WTC11 (cell line): Measurements from ENCODE around the gene EEFSEC. TPM values are rescaled to one million over a fixed set of nuclear protein-coding genes. Genes with fewer than 3 reads are reported as not detected.
A peak's percentile ranks its signal among the peaks of the same experiment; 100 is the strongest.

Experiments
- ATAC-seq: fragments of 200-7000 bp; cut with Tn5 transposase; 2 replicates; pipeline ENCODE4 v1.10.0; 2021; ENCODE audit warnings: mild to moderate bottlenecking, moderate library complexity
- CTCF ChIA-PET: fragments of 300-600 bp; sonication (Branson Sonifier 250); formaldehyde crosslinking; loops from one replicate; lab custom pipeline; 2021; ENCODE audit warnings: antibody characterized with exemption; lab: Charles Lee
- POLR2A ChIA-PET: fragments of 350-600 bp; sonication (Branson Sonifier 250); formaldehyde crosslinking; loops from one replicate; lab custom pipeline; 2021; ENCODE audit warnings: antibody characterized with exemption; lab: Charles Lee
- DNase-seq: peaks from one replicate; pipeline ENCODE4 v3.0.0; 2021; ENCODE audit warnings: low spot score
- H3K27ac Mint-ChIP-seq: 2 replicates; pipeline ENCODE4 v1.8.0; 2021; ENCODE audit warnings: mixed read lengths
- H3K27me3 Mint-ChIP-seq: 2 replicates; pipeline ENCODE4 v1.8.0; 2021; ENCODE audit warnings: low read depth, mild to moderate bottlenecking, moderate library complexity, mixed read lengths
- H3K36me3 Mint-ChIP-seq: 2 replicates; pipeline ENCODE4 v1.8.0; 2021; ENCODE audit warnings: mixed read lengths
- H3K4me1 Mint-ChIP-seq: 2 replicates; pipeline ENCODE4 v1.8.0; 2022; ENCODE audit warnings: mixed read lengths
- H3K4me3 Mint-ChIP-seq: 2 replicates; pipeline ENCODE4 v1.8.0; 2021; ENCODE audit warnings: mild to moderate bottlenecking, moderate library complexity, mixed read lengths
- H3K9me3 Mint-ChIP-seq: 2 replicates; pipeline ENCODE4 v1.8.0; 2021; ENCODE audit warnings: mixed read lengths
- CBFB ChIP-seq: sonication (generic); formaldehyde crosslinking; IDR thresholded peaks from 2 replicates; pipeline ENCODE4 v1.8.1; 2022; ENCODE audit warnings: mild to moderate bottlenecking, low read depth, missing genetic modification reagents
- CREM ChIP-seq: sonication (generic); formaldehyde crosslinking; IDR thresholded peaks from 2 replicates; pipeline ENCODE4 v1.8.1; 2022; ENCODE audit warnings: mild to moderate bottlenecking, missing genetic modification reagents, moderate library complexity
- E2F5 ChIP-seq: sonication (generic); formaldehyde crosslinking; IDR thresholded peaks from 2 replicates; pipeline ENCODE4 v1.8.1; 2022; ENCODE audit warnings: mild to moderate bottlenecking, moderate library complexity, missing genetic modification reagents
- EMX1 ChIP-seq: fragments of 250-450 bp; sonication (Bioruptor Pico); IDR thresholded peaks from 2 replicates; pipeline ENCODE4 v1.8.0; 2021; ENCODE audit warnings: mild to moderate bottlenecking
- IRF1 ChIP-seq: sonication (generic); formaldehyde crosslinking; IDR thresholded peaks from 2 replicates; pipeline ENCODE4 v1.8.0; 2023; ENCODE audit warnings: missing genetic modification reagents
- IRF2 ChIP-seq: sonication (generic); formaldehyde crosslinking; IDR thresholded peaks from 2 replicates; pipeline ENCODE4 v1.8.0; 2022; ENCODE audit warnings: low read depth, missing genetic modification reagents, borderline replicate concordance
- JAZF1 ChIP-seq: fragments of 250-450 bp; sonication (Bioruptor Pico); IDR thresholded peaks from 2 replicates; pipeline ENCODE4 v1.9.0; 2021; ENCODE audit warnings: moderate library complexity, mild to moderate bottlenecking, inconsistent platforms
- JUN ChIP-seq: sonication (generic); formaldehyde crosslinking; IDR thresholded peaks from 2 replicates; pipeline ENCODE4 v1.8.0; 2023; ENCODE audit warnings: mild to moderate bottlenecking, missing genetic modification reagents
- KAT7 ChIP-seq: sonication (generic); formaldehyde crosslinking; IDR thresholded peaks from 2 replicates; pipeline ENCODE4 v1.8.1; 2023; ENCODE audit warnings: missing genetic modification reagents, mild to moderate bottlenecking, borderline replicate concordance
- NR1H2 ChIP-seq: sonication (generic); formaldehyde crosslinking; IDR thresholded peaks from 2 replicates; pipeline ENCODE4 v1.9.0; 2021; ENCODE audit warnings: mild to moderate bottlenecking, moderate library complexity, missing genetic modification reagents
- OVOL2 ChIP-seq: fragments of 250-450 bp; sonication (Bioruptor Pico); IDR thresholded peaks from 2 replicates; pipeline ENCODE4 v1.9.0; 2021; ENCODE audit warnings: mild to moderate bottlenecking, borderline replicate concordance
- PREB ChIP-seq: sonication (generic); formaldehyde crosslinking; IDR thresholded peaks from 2 replicates; pipeline ENCODE4 v1.8.1; 2022; ENCODE audit warnings: mild to moderate bottlenecking, missing genetic modification reagents, moderate library complexity, borderline replicate concordance
- PRRX2 ChIP-seq: fragments of 250-450 bp; sonication (Bioruptor Pico); IDR thresholded peaks from 2 replicates; pipeline ENCODE4 v1.8.0; 2021; ENCODE audit warnings: mild to moderate bottlenecking
- SMAD3 ChIP-seq: sonication (generic); formaldehyde crosslinking; IDR thresholded peaks from 2 replicates; pipeline ENCODE4 v1.8.0; 2022; ENCODE audit warnings: missing genetic modification reagents, mild to moderate bottlenecking, borderline replicate concordance
- TP53 ChIP-seq: sonication (generic); formaldehyde crosslinking; IDR thresholded peaks from 2 replicates; pipeline ENCODE4 v1.8.1; 2023; ENCODE audit warnings: mild to moderate bottlenecking, missing genetic modification reagents
- ZNF138 ChIP-seq: sonication (generic); formaldehyde crosslinking; conservative IDR thresholded peaks from 2 replicates; pipeline ENCODE4 v1.8.1; 2022; ENCODE audit warnings: mild to moderate bottlenecking, moderate library complexity, missing genetic modification reagents
- ZNF219 ChIP-seq: sonication (generic); formaldehyde crosslinking; IDR thresholded peaks from 2 replicates; pipeline ENCODE4 v1.8.0; 2023; ENCODE audit warnings: missing genetic modification reagents, mild to moderate bottlenecking, borderline replicate concordance
- ZNF232 ChIP-seq: sonication (generic); formaldehyde crosslinking; IDR thresholded peaks from 2 replicates; pipeline ENCODE4 v1.8.0; 2022; ENCODE audit warnings: mild to moderate bottlenecking, missing genetic modification reagents
- ZNF317 ChIP-seq: sonication (generic); formaldehyde crosslinking; IDR thresholded peaks from 2 replicates; pipeline ENCODE4 v1.8.1; 2023; ENCODE audit warnings: low read depth, mild to moderate bottlenecking, moderate library complexity, missing genetic modification reagents, borderline replicate concordance
- ZNF423 ChIP-seq: fragments of 250-450 bp; sonication (Bioruptor Pico); IDR thresholded peaks from 2 replicates; pipeline ENCODE4 v2.1.2; 2022; ENCODE audit warnings: mild to moderate bottlenecking, moderate library complexity
- ZNF425 ChIP-seq: fragments of 250-450 bp; sonication (Bioruptor Pico); conservative IDR thresholded peaks from 2 replicates; pipeline ENCODE4 v1.9.0; 2021; ENCODE audit warnings: mild to moderate bottlenecking
- total RNA-seq: library from RNA; stranded (reverse); gene quantifications from 3 replicates; pipeline ENCODE4 v1.2.3, GENCODE V29; 2021

The EEFSEC gene
- total RNA-seq, 1 experiment from 2014 or later = 13.7 TPM

- no peaks in the 10 kb centered on the region for H3K36me3 Mint-ChIP-seq
- H3K4me3 Mint-ChIP-seq = no peak overlapping the region
- H3K27me3 Mint-ChIP-seq = no peaks in the 10 kb centered on the region
- H3K9me3 Mint-ChIP-seq = no peaks in the 10 kb centered on the region
- DNase-seq (no peak), ATAC-seq (no peak; the same call in 1 of the 2 replicates)
- H3K27ac Mint-ChIP-seq = peak overlapping the region; percentile 76; the same call in 1 of the 2 replicates
- TF ChIP-seq CREM (CRISPR knock-in tag) (no peak), IRF2 (no peak), KAT7 (CRISPR knock-in tag) (no peak), ZNF317 (CRISPR knock-in tag) (no peak), TP53 (CRISPR knock-in tag) (no peak), PREB (CRISPR knock-in tag) (no peak), ZNF232 (CRISPR knock-in tag) (no peak), ZNF425 (CRISPR knock-in tag) (no peak), E2F5 (no peak)
- POLR2A ChIA-PET = no interaction called here
- CTCF ChIA-PET = interaction anchor here (0.6 to 1.0 kb wide), 3 partner anchors 9 to 144 kb away, joined by 3 read pairs; no protein-coding TSS in a partner anchor
- peaks cover 11% of the 10 kb centered on the region for H3K4me1 Mint-ChIP-seq
Observed at GRCh38 chr3:128369881-128370642, 216.8 kb downstream of the EEFSEC start.

GRCh38 chr3:128372281-128372680, 219.0 kb downstream of the EEFSEC start:
- CTCF ChIA-PET = interaction anchor here (0.8 kb wide), 1 partner anchor 51 kb away, joined by 3 read pairs; no protein-coding TSS in a partner anchor

GRCh38 chr3:128372707-128373533, 219.6 kb downstream of the EEFSEC start:
- H3K4me1 Mint-ChIP-seq = peaks cover 4% of the 10 kb centered on the region
- H3K36me3 Mint-ChIP-seq = no peaks in the 10 kb centered on the region
- no peaks in the 10 kb centered on the region for H3K9me3 Mint-ChIP-seq
- POLR2A ChIA-PET = no interaction called here
- no peaks in the 10 kb centered on the region for H3K27me3 Mint-ChIP-seq
- DNase-seq (no peak), ATAC-seq (no peak)
- TF ChIP-seq OVOL2 (CRISPR knock-in tag) = no peak
- no peak for TF ChIP-seq NR1H2 (CRISPR knock-in tag)
- TF ChIP-seq JUN (CRISPR knock-in tag) = no peak
- no peak for TF ChIP-seq CBFB (CRISPR knock-in tag)
- TF ChIP-seq SMAD3 = no peak
- TF ChIP-seq IRF1 (CRISPR knock-in tag) = no peak
- TF ChIP-seq PRRX2 (CRISPR knock-in tag) = no peak
- no peak for TF ChIP-seq EMX1 (CRISPR knock-in tag)
- no peak for TF ChIP-seq ZNF138
- no peak for TF ChIP-seq ZNF423
- CTCF ChIA-PET = interaction anchor here (0.8 to 1.0 kb wide), 2 partner anchors 51 kb away, joined by 3 read pairs; no protein-coding TSS in a partner anchor
- peak overlapping the region; percentile 77 for H3K27ac Mint-ChIP-seq
- no peak overlapping the region for H3K4me3 Mint-ChIP-seq

More at GRCh38 chr3:128372281-128372680, 219.0 kb downstream of the EEFSEC start:
- peak overlapping the region; percentile 77; the same call in 1 of the 2 replicates for H3K27ac Mint-ChIP-seq
- H3K4me1 Mint-ChIP-seq = peaks cover 10% of the 10 kb centered on the region
- DNase-seq (no peak), ATAC-seq (no peak)
- no peaks in the 10 kb centered on the region for H3K36me3 Mint-ChIP-seq
- no peaks in the 10 kb centered on the region for H3K27me3 Mint-ChIP-seq
- H3K9me3 Mint-ChIP-seq = no peaks in the 10 kb centered on the region
- POLR2A ChIA-PET = no interaction called here
- H3K4me3 Mint-ChIP-seq = no peak overlapping the region
- TF ChIP-seq ZNF219 (CRISPR knock-in tag) (no peak), JAZF1 (CRISPR knock-in tag) (no peak)
